ENCODE results near the gene ZMIZ1. TPM values are rescaled to one million over a fixed set of nuclear protein-coding genes. Genes with fewer than 3 reads are reported as not detected.
A peak's percentile ranks its signal among the peaks of the same experiment; 100 is the strongest.

ZMIZ1 gene, protein sequence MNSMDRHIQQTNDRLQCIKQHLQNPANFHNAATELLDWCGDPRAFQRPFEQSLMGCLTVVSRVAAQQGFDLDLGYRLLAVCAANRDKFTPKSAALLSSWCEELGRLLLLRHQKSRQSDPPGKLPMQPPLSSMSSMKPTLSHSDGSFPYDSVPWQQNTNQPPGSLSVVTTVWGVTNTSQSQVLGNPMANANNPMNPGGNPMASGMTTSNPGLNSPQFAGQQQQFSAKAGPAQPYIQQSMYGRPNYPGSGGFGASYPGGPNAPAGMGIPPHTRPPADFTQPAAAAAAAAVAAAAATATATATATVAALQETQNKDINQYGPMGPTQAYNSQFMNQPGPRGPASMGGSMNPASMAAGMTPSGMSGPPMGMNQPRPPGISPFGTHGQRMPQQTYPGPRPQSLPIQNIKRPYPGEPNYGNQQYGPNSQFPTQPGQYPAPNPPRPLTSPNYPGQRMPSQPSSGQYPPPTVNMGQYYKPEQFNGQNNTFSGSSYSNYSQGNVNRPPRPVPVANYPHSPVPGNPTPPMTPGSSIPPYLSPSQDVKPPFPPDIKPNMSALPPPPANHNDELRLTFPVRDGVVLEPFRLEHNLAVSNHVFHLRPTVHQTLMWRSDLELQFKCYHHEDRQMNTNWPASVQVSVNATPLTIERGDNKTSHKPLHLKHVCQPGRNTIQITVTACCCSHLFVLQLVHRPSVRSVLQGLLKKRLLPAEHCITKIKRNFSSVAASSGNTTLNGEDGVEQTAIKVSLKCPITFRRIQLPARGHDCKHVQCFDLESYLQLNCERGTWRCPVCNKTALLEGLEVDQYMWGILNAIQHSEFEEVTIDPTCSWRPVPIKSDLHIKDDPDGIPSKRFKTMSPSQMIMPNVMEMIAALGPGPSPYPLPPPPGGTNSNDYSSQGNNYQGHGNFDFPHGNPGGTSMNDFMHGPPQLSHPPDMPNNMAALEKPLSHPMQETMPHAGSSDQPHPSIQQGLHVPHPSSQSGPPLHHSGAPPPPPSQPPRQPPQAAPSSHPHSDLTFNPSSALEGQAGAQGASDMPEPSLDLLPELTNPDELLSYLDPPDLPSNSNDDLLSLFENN
- polyA plus RNA-seq (ENCODE audit: insufficient read depth in 1 of 5, insufficient read length in 5 of 5, low replicate concordance in 1 of 5): 10 to 100 TPM; 53.2 to 82.1 (median 76.1) TPM
- long read RNA-seq, donor 1, partial matches to known transcripts: 22 of 23 reads
- long read RNA-seq, donor 1, other reads (novel, unspliced or antisense): 0 of 23 reads
- long read RNA-seq, donor 2, full-length matches to known transcripts: 2 of 41 reads
- long read RNA-seq, donor 2, partial matches to known transcripts: 39 of 41 reads
- long read RNA-seq, donor 2, other reads (novel, unspliced or antisense): 0 of 41 reads
- long read RNA-seq, donor 3, full-length matches to known transcripts: 1 of 7 reads
- long read RNA-seq, donor 3, partial matches to known transcripts: 6 of 7 reads
- long read RNA-seq, donor 3, other reads (novel, unspliced or antisense): 0 of 7 reads
- long read RNA-seq, donor 4, partial matches to known transcripts: 10 of 12 reads
- long read RNA-seq, donor 4, other reads (novel, unspliced or antisense): 0 of 12 reads
- long read RNA-seq, donor 5, partial matches to known transcripts: 15 of 16 reads
- long read RNA-seq, donor 5, other reads (novel, unspliced or antisense): 0 of 16 reads
- long read RNA-seq, donor 6, partial matches to known transcripts: 18 of 18 reads
- long read RNA-seq, donor 6, other reads (novel, unspliced or antisense): 0 of 18 reads
- long read RNA-seq, donor 7, full-length matches to known transcripts: 1 of 1 reads
- long read RNA-seq, donor 7, partial matches to known transcripts: 0 of 1 reads
- long read RNA-seq, donor 7, other reads (novel, unspliced or antisense): 0 of 1 reads
- long read RNA-seq, donor 8: 0 reads

GRCh38 chr10:79068562-79069324, at the start of gene ZMIZ1:
TSS of gene ZMIZ1 (plus strand) at chr10:79068966. CDS start at chr10:79201633, 132,667 bp downstream.
- peak; percentile 87 to 88 for DNase-seq

GRCh38 chr10:79019441-79020014, 49.2 kb upstream of the ZMIZ1 start:
- no peak for DNase-seq

DNA sequence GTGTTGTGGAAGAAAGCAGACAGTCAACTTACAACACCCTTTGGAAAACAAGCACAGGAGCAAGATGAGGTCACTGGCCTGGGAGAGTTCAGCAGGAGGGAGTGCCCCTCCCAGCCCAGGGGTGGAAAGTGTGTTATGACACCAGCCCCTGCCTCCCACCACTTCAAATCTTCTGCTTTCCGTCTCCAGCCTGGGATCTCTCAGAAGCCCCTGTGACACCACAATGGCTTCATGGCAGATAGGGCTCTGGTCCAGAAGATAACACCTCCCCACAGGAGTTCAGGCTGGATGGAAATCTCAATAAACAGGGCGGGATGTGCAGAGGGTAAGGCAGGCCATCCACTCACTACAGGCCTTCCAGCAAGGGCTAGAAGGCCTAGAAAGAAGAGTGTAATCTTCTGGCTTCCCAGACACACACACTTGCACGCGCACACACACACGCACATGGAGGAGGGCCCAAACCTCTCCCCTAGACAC, 48.7 kb upstream of the ZMIZ1 start:
- DNase-seq: no peak

DNA sequence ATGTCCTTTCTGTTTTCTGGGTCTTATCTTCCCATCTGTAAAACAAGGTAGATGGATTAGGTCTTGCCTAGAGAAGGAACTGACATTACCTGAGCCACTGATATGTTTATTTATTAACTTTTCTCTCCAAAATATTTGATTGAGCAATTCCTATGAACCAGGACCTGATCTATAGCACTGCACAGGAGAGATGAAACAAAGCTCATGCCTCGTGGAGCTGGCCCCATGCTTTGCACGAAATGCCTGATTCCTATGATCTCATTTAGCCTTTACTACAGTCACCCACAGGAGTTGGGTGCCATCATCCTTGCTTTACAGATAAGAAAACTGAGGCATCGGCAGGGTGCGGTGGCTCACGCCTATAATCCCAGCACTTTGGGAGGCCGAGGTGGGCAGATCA, 48.2 kb upstream of the ZMIZ1 start:
- no peak for DNase-seq

DNA sequence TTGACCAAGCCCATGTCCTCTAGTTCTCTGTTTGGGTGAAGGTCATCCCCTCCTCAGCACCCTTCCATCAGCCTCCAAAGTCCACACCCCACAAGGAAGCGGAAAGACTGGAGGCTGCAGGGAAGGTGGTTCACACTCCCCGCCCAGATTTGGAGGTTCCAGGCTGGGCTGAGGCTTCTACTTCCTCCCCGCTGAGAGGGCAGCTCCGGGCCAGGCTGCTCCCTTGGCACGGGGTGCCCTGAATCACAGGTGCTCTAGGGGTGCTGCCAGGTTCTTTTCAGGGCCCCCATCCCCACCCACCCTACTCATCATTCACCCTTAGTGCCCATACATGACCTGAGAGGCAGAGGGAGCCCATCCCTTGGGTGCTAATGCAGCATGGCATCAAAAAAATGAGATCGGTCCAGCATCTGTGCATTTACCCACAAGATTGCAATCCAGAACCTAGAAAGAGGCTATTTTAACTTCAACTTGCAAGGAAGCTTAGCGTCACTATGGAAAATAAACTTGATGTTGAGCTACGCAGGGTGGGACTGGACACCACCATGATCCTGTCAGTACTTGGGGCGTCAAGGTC, 47.3 kb upstream of the ZMIZ1 start:
- DNase-seq: no peak

DNA sequence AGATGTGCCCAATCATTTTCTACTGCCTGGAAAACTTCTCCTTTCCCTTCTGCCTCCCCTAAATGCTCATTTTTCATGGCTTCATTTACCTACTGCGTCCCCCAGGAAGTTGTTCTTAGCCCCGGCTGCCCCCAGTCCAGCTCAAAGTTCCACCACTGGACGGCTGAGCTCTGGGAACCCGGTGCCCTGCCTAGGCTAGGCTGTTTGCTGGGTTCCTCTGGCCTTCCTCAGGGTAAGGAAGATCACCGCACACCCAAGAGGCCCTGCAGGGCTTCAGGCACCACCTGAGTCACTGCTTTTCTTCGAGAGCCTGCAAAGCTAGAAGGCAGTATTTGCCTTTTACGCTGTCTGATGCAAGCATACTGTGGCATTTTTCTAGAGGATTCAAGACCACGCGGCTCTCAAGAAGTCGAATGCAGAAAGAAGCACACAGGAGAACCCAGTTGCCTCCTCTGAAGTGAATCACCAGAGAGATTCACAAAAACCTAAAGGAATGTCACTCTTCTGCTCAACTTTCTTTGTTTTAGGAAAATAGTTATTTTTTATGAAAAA, 46.7 kb upstream of the ZMIZ1 start:
- DNase-seq: no peak

DNA sequence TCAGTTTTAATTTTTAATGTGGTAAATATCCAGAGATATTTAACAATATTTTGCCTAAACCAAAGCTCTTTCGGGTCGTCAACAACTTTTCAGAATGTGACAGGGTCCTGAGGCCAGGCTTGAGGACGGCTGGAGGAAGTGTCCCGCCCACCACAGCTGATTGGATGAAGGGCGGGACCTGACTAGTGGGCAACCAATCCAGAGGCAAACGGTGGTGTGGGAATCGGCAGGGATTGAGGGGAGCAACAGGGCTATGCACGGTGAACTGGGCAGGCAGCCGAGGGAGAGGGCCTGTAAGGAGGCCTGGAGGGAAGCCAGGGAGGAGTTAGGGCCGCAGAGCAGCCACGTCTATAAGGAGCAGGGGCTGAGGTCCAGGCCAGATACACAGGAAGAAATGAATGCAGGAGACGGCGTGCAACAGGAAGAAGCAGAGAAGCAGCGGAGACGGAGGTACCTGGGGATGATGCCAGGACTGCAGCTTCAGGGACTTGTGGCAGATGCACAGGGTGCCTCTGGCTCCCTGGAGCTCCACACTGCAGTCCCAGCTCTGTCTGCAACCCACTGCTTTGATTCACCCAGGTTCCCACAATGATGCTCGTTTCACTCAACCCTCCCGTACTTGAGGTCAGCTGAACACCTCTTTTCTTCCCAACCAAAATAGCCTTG, 46.1 kb upstream of the ZMIZ1 start:
- DNase-seq: peak in 1 of 2 donors; percentile 33

- no peak for DNase-seq
Measured at GRCh38 chr10:79023240-79024162, 45.3 kb upstream of the ZMIZ1 start.

GRCh38 chr10:79024296-79024695, 44.5 kb upstream of the ZMIZ1 start:
- DNase-seq: no peak

- DNase-seq: no peak
Measured at GRCh38 chr10:79024720-79025198, 44.0 kb upstream of the ZMIZ1 start.

DNA sequence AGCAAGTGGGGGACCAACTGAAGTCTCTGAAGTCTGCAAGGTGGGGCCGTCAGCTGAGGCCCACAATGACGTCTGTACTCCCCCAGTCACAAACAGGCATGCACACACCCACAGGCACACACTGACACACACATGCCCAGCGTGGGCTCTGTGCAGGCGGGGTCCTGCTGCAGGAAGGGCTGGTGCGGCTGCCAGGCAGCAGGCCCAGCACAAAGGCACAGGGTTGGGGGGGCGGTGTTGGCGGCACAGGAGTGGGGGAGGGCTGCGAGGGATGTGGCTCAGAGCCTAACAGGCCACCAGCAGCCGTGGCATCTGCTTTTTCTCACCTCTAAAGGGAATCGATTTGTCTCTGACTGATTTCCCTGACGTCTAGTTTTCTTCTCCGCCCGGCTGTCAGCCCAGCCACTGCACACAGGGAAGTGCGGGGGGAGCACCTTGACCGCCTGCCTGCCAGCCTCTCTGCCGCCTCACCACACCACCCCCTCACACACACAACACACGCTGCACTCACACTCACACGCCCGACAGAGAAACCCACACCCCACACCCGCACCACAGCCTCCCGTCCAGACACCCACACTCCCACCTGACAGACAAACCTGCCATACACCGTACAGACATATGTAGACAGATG, 43.5 kb upstream of the ZMIZ1 start:
- no peak for DNase-seq

GRCh38 chr10:79026341-79026761, 42.4 kb upstream of the ZMIZ1 start:
- no peak for DNase-seq

DNA sequence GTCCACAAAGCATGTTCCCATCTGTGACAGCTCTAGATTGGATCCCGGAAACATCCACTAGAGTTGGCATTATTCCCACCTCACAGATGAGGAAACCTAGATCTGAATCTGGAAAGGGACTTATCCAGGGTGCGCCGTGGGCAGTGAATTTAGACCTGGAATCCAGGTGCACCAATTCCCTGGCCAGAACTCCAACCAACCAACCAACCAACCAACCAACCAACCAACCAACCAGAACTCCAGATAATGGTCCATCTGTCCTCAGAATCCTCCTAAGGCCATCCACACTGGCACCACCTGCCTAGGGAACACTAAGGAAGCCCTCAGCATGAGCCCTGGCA, 42.0 kb upstream of the ZMIZ1 start:
- no peak for DNase-seq

- no peak for DNase-seq
Measured at GRCh38 chr10:79027147-79028055, 41.4 kb upstream of the ZMIZ1 start.

- DNase-seq: no peak
Measured at GRCh38 chr10:79028056-79028430, 40.7 kb upstream of the ZMIZ1 start.

Data from right lung (tissue), 10 donors.